Heart left ventricle (tissue), 13 donors: ENCODE measurements around the gene MTO1.

Experiments used
- POLR2A ChIP-seq, 2 donors: fragments of 450-650 bp; IDR thresholded peaks; one replicate each; pipeline ENCODE4 v1.6.1; 2017; ENCODE audit warnings: antibody characterized with exemption in 2 of 2, mild to moderate bottlenecking in 2 of 2, moderate library complexity in 2 of 2
- TF ChIP-seq, protein P1 (sequence below), 12 donors: fragments of 200-600 bp; sonication (generic) in 4 of 12; IDR thresholded peaks; one replicate each; pipeline versions ENCODE4 v1.5.0 to v1.8.0; 2018 to 2022; ENCODE audit warnings: antibody characterized with exemption in 12 of 12, mild to moderate bottlenecking in 5 of 12
- donor health status: ischemic (EF 13 %, LVEDD 7.1; RV severe dilation, severe dysfunction).
- donor health status: DM: no; HTN: yes; CAD: no.
- donor health status: DM: no; HTN: no; CAD: no.
- donor health status: ischemic (EF 25% LVEDD 6.9; RV normal size, moderate dysfunction).
- donor health status: ischemic (EF 25% LVEDD 5.7; RV mildly dilated, moderate dysfunction).
- donor health status: ischemic (EF 35%, LVEDD 5.7; RV mildly dilated, moderate dysfunction).
- donor health status: nonischemic (EF 11% LVEDD 7.7; RV severe dilation, severe dysfunction).
- donor health status: DM: yes; HTN: yes; CAD: no.
- donor health status: PGD.
- donor health status: ischemic (EF 29% LVEDD 5.4; RV normal size, mild dysfunction).
- donor health status: nonischemic (EF 23%, LVEDD 6.1; RV moderate dilation, normal function).

DNA sequence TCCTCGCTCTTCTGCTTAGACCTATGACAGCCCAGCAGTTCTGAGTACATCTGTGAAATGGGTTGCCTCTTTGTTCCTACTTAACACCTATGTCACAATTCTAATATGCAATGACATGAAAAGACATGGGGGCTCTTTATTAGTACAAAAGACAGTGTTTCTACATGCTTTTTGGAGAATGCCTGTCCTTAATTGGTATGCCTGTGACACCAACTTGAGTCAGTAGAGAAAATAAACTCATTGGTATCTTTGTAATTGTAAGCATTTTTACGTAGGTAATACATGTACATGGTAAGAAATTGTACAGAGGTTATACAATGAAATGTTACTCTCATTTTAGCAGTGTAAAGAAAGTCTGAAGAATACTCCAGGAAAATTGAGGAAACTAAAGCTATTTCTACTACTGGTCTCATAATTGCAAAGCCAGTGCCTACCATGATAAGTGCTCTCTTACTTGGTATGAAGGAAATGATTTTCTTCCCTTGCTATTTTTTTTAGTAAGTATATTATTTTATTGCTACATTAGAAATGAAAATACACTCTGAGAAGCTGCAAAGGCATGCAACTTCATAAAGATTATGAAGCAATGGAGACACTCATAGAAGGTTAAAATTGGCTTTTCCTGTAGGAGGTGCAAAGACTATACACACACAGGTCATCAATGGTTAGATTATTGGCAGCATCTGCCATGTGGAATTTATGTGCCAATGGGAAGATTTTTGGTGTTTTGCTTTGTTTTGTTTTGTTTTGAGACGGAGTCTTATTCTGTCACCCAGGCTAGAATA, 64.2 kb downstream of the MTO1 start:
- TF ChIP-seq, protein P1, sequence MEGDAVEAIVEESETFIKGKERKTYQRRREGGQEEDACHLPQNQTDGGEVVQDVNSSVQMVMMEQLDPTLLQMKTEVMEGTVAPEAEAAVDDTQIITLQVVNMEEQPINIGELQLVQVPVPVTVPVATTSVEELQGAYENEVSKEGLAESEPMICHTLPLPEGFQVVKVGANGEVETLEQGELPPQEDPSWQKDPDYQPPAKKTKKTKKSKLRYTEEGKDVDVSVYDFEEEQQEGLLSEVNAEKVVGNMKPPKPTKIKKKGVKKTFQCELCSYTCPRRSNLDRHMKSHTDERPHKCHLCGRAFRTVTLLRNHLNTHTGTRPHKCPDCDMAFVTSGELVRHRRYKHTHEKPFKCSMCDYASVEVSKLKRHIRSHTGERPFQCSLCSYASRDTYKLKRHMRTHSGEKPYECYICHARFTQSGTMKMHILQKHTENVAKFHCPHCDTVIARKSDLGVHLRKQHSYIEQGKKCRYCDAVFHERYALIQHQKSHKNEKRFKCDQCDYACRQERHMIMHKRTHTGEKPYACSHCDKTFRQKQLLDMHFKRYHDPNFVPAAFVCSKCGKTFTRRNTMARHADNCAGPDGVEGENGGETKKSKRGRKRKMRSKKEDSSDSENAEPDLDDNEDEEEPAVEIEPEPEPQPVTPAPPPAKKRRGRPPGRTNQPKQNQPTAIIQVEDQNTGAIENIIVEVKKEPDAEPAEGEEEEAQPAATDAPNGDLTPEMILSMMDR (IDR thresholded peaks at IDR 0.05): no peak
- TF ChIP-seq POLR2A (IDR thresholded peaks at IDR 0.05): no peak
